ENCODE data around the gene AHI1. TPM values are rescaled to one million over a fixed set of nuclear protein-coding genes. Genes with fewer than 3 reads are reported as not detected.

Gene AHI1
- polyA plus RNA-seq, 1 experiment = 29.0 TPM

DNA sequence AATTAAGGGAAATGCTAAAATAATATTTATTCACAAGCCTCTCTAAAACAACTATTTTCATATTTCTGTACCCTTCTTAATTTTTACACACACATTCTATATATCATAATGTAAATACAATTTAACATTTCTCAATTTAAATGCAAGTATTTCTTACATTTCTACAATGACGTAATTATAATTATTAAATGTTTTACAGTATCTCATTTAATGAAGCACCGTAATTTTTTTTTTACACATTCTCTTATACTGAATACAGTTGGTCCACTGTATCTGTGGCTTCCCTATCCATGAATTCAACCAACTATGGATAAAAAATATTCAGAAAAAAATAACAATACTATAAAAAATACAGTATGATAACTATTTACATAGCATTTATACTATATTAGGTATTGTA is 85.7 kb downstream of the AHI1 start:
- DNase-seq (ENCODE audit: low read depth, low spot score) = no peak
- TF ChIP-seq, protein P1, sequence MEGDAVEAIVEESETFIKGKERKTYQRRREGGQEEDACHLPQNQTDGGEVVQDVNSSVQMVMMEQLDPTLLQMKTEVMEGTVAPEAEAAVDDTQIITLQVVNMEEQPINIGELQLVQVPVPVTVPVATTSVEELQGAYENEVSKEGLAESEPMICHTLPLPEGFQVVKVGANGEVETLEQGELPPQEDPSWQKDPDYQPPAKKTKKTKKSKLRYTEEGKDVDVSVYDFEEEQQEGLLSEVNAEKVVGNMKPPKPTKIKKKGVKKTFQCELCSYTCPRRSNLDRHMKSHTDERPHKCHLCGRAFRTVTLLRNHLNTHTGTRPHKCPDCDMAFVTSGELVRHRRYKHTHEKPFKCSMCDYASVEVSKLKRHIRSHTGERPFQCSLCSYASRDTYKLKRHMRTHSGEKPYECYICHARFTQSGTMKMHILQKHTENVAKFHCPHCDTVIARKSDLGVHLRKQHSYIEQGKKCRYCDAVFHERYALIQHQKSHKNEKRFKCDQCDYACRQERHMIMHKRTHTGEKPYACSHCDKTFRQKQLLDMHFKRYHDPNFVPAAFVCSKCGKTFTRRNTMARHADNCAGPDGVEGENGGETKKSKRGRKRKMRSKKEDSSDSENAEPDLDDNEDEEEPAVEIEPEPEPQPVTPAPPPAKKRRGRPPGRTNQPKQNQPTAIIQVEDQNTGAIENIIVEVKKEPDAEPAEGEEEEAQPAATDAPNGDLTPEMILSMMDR (IDR thresholded peaks at IDR 0.05; ENCODE audit: low read depth, low read length) = no peak
- no peaks in the 10 kb centered on the region for H3K27me3 ChIP-seq (ENCODE audit: control insufficient read depth, insufficient read depth, low read length)
- no peak overlapping the region for H3K4me3 ChIP-seq (ENCODE audit: low read depth, low read length)
- ChIA-PET POLR2A (no interaction called here), CTCF (no interaction called here)
- H3K27ac ChIP-seq (ENCODE audit: low read depth, low read length) = no peak overlapping the region
- H3K9me3 ChIP-seq (ENCODE audit: control insufficient read depth, insufficient read depth, low read length) = no peaks in the 10 kb centered on the region

DNA sequence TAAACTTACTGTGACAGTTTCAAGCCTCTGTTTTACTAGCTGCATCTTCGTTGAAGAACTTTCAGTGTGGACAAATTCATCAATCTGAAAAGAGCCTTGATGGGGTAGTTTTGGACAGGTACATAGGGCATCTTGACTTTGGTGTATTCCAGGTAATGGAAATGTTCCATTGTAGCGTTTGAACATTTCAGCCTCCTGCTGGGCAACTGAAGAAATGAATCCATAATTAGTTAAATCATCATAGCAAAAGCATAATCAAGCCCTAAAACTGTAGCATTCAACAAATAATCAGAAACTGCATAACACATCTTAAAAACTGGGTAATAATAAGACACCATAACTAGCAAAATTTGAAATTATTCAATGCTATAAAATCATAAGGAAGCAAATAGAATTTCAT is 86.2 kb downstream of the AHI1 start:
- Histone ChIP-seq H3K4me3 (ENCODE audit: low read depth, low read length) (no peak overlapping the region), H3K9me3 (ENCODE audit: control insufficient read depth, insufficient read depth, low read length) (no peaks in the 10 kb centered on the region), H3K27me3 (ENCODE audit: control insufficient read depth, insufficient read depth, low read length) (no peaks in the 10 kb centered on the region), H3K27ac (ENCODE audit: low read depth, low read length) (no peak overlapping the region)
- no peak for DNase-seq (ENCODE audit: low read depth, low spot score)
- CTCF ChIA-PET = interaction anchor here (1.2 kb wide), 1 partner anchor 14 kb away, joined by 3 read pairs; no protein-coding TSS in a partner anchor
- TF ChIP-seq, protein P1 (IDR thresholded peaks at IDR 0.05; ENCODE audit: low read depth, low read length) = peak; percentile 46
- POLR2A ChIA-PET = no interaction called here

DNA sequence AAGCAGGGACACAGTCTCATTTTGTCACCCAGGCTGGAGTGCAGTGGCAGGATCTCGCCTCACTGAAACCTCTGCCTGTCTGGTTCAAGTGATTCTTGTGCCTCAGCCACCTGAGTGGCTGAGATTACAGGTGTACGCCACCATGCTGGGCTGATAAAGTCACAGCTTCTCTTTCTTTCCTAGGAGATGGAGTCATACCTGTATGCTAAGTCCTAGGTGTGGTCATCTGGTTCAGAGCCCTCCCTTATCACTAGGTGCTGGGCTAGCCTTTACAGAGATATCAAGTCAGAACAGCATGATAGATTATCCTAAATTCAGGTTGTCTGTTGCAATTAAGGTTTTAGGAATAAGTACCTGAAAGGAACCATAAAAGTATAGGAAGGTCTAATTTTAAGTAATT is 86.7 kb downstream of the AHI1 start:
- TF ChIP-seq, protein P1 (IDR thresholded peaks at IDR 0.05; ENCODE audit: low read depth, low read length) = no peak
- ChIA-PET POLR2A (no interaction called here), CTCF (interaction anchor here (1.2 to 4.1 kb wide), 2 partner anchors 13 kb away, joined by 3 to 19 read pairs; no protein-coding TSS in a partner anchor)
- no peaks in the 10 kb centered on the region for H3K9me3 ChIP-seq (ENCODE audit: control insufficient read depth, insufficient read depth, low read length)
- no peak for DNase-seq (ENCODE audit: low read depth, low spot score)
- no peak overlapping the region for H3K27ac ChIP-seq (ENCODE audit: low read depth, low read length)
- no peaks in the 10 kb centered on the region for H3K27me3 ChIP-seq (ENCODE audit: control insufficient read depth, insufficient read depth, low read length)
- H3K4me3 ChIP-seq (ENCODE audit: low read depth, low read length) = no peak overlapping the region

DNA sequence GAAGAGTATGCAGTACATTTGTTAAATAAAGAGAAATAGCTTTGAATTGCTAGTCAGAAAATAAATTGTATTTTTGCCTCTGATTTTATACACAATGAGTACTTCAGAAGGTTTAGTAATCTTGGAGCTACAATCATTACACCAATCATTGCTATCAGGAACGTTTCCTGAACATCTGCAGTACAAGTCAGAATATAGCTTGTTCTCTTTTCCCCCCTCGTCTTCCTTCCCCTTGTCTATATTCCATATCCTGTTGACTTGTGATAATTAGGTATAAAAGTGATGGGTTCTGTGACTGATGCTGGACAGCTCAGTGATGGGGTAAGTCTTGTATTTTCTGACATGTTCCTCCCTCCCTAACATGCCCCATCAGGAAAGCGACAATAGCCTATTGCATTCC is 94.0 kb downstream of the AHI1 start:
- CTCF ChIA-PET = interaction anchor here (1.0 to 3.0 kb wide), 2 partner anchors 17 to 20 kb away, joined by 4 to 7 read pairs; no protein-coding TSS in a partner anchor
- POLR2A ChIA-PET = interaction anchor here (0.7 kb wide), 1 partner anchor 797 kb away, joined by 3 read pairs; no protein-coding TSS in a partner anchor
- H3K27ac ChIP-seq (ENCODE audit: low read depth, low read length) = no peak overlapping the region
- TF ChIP-seq, protein P1 (IDR thresholded peaks at IDR 0.05; ENCODE audit: low read depth, low read length) = no peak
- H3K9me3 ChIP-seq (ENCODE audit: control insufficient read depth, insufficient read depth, low read length) = no peaks in the 10 kb centered on the region
- no peaks in the 10 kb centered on the region for H3K27me3 ChIP-seq (ENCODE audit: control insufficient read depth, insufficient read depth, low read length)
- no peak for DNase-seq (ENCODE audit: low read depth, low spot score)
- no peak overlapping the region for H3K4me3 ChIP-seq (ENCODE audit: low read depth, low read length)

DNA sequence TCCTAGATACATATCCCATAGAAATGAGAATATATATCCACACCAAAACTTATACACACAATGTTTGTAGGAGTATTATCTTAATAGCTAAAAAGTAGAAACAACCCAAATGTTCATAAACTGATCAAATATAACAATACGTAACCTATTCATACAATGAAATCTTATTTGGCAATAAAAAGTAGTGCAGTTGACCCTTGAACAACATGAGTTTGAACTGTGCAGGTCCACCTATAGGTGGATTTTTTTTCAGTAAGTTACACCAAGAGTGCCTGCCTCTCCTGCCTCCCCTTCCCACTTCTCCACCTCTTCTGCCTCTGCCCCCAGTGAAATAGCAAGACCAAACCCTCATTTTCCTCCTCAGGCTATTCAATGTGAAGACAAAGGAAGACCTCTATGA is 95.2 kb downstream of the AHI1 start:
- ChIA-PET POLR2A (no interaction called here), CTCF (no interaction called here)
- H3K27me3 ChIP-seq (ENCODE audit: control insufficient read depth, insufficient read depth, low read length) = no peaks in the 10 kb centered on the region
- TF ChIP-seq, protein P1 (IDR thresholded peaks at IDR 0.05; ENCODE audit: low read depth, low read length) = no peak
- H3K27ac ChIP-seq (ENCODE audit: low read depth, low read length) = no peak overlapping the region
- H3K9me3 ChIP-seq (ENCODE audit: control insufficient read depth, insufficient read depth, low read length) = no peaks in the 10 kb centered on the region
- no peak overlapping the region for H3K4me3 ChIP-seq (ENCODE audit: low read depth, low read length)
- no peak for DNase-seq (ENCODE audit: low read depth, low spot score)
